Naive B cell (primary cell): ENCODE measurements around the gene BSG. TPM values are rescaled to one million over a fixed set of nuclear protein-coding genes. Genes with fewer than 3 reads are reported as not detected.
"Not testable (repeated sequence)": the region's sequence is repeated elsewhere in the genome, so short reads cannot be mapped to it uniquely, and the experiment has no call there.

Experiments used
- ATAC-seq, 2 donors: fragments of 150-1000 bp; cut with Tn5 transposase; 2 replicates each; pipeline ENCODE4 v1.10.0; 2021; ENCODE audit warnings: low read depth in 2 of 2, mild to moderate bottlenecking in 2 of 2, moderate library complexity in 2 of 2
- DNase-seq: peaks from one replicate; pipeline ENCODE4 v3.0.0; 2022
- H3K27ac Mint-ChIP-seq, 6 donors: one replicate each; pipeline ENCODE4 v1.8.0; 2020 to 2022; ENCODE audit warnings: mild to moderate bottlenecking in 6 of 6, mixed read lengths in 6 of 6, moderate library complexity in 5 of 6, inconsistent platforms in 2 of 6
- H3K27me3 Mint-ChIP-seq, 3 donors: one replicate each; pipeline ENCODE4 v1.8.0; 2021 to 2022; ENCODE audit warnings: mixed read lengths in 3 of 3, mild to moderate bottlenecking in 1 of 3
- H3K36me3 Mint-ChIP-seq, 2 donors: one replicate each; pipeline ENCODE4 v1.8.0; 2020 to 2022; ENCODE audit warnings: mixed read lengths in 2 of 2, inconsistent platforms in 1 of 2, mild to moderate bottlenecking in 1 of 2
- H3K4me1 Mint-ChIP-seq, 3 donors: one replicate each; pipeline ENCODE4 v1.8.0; 2020 to 2022; ENCODE audit warnings: mixed read lengths in 3 of 3, inconsistent platforms in 1 of 3, mild to moderate bottlenecking in 1 of 3, moderate library complexity in 1 of 3
- H3K4me3 Mint-ChIP-seq, 8 donors: one replicate each; pipeline ENCODE4 v1.8.0; 2020 to 2022; ENCODE audit warnings: mild to moderate bottlenecking in 8 of 8, mixed read lengths in 8 of 8, moderate library complexity in 8 of 8, inconsistent platforms in 2 of 8
- H3K9me3 Mint-ChIP-seq, 7 donors: one replicate each; pipeline ENCODE4 v1.8.0; 2020 to 2022; ENCODE audit warnings: mixed read lengths in 7 of 7, mild to moderate bottlenecking in 5 of 7, inconsistent platforms in 2 of 7, moderate library complexity in 1 of 7
- polyA plus RNA-seq, 6 donors: library from polyadenylated mRNA; unstranded; fragments of 300-500 nt; fragmentation: Illumina TruSeq; gene quantifications; one replicate each; pipeline ENCODE4 v1.2.3, GENCODE V29; 2021; ENCODE audit warnings: low read depth in 6 of 6

Gene BSG
- polyA plus RNA-seq, 6 donors from 2014 or later, result 205 to 270 (median 235) TPM

GRCh38 chr19:582497-583197, 10.3 kb downstream of the BSG start:
- no peaks in the 10 kb centered on the region for H3K9me3 Mint-ChIP-seq
- ATAC-seq (no peak), DNase-seq (no peak)
- peaks cover 0 to 10% (median 0%) of the 10 kb centered on the region in 3 donors for H3K4me1 Mint-ChIP-seq
- H3K27me3 Mint-ChIP-seq, result peaks cover 0 to 9% (median 0%) of the 10 kb centered on the region in 3 donors
- peak overlapping the region in 1 of 6 donors; percentile 49 for H3K27ac Mint-ChIP-seq
- H3K4me3 Mint-ChIP-seq, result no peak overlapping the region
- no peaks in the 10 kb centered on the region for H3K36me3 Mint-ChIP-seq

GRCh38 chr19:583198-583967, 11.0 kb downstream of the BSG start:
- DNase-seq, result no peak
- no peak for ATAC-seq
- Mint-ChIP-seq H3K27ac (peak overlapping the region in 1 of 6 donors; percentile 34), H3K36me3 (no peaks in the 10 kb centered on the region), H3K27me3 (peaks cover 3 to 14% (median 4%) of the 10 kb centered on the region in 3 donors), H3K9me3 (no peaks in the 10 kb centered on the region), H3K4me3 (no peak overlapping the region), H3K4me1 (peaks cover 0 to 12% (median 2%) of the 10 kb centered on the region in 3 donors)

DNA sequence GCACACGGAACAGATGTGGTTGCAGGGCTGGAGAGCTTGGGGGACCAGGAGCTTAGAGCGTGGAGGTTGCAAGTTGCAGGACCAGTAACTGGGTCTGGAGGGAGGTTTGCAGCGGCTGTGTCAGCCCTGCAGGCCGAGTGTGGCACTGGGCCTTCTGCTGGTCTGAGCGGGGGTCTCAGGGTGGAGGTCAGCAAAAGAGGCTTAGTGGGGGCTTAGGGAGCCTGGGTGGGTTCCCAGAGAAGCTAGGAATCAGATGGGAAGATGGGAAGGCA, 11.5 kb downstream of the BSG start:
- peak overlapping the region in 1 of 6 donors; percentile 34 for H3K27ac Mint-ChIP-seq
- peaks cover 4 to 19% (median 5%) of the 10 kb centered on the region in 3 donors for H3K27me3 Mint-ChIP-seq
- no peak overlapping the region for H3K4me3 Mint-ChIP-seq
- H3K36me3 Mint-ChIP-seq, result no peaks in the 10 kb centered on the region
- no peaks in the 10 kb centered on the region for H3K9me3 Mint-ChIP-seq
- DNase-seq (no peak), ATAC-seq (no peak)
- H3K4me1 Mint-ChIP-seq, result peaks cover 0 to 11% (median 2%) of the 10 kb centered on the region in 3 donors

DNA sequence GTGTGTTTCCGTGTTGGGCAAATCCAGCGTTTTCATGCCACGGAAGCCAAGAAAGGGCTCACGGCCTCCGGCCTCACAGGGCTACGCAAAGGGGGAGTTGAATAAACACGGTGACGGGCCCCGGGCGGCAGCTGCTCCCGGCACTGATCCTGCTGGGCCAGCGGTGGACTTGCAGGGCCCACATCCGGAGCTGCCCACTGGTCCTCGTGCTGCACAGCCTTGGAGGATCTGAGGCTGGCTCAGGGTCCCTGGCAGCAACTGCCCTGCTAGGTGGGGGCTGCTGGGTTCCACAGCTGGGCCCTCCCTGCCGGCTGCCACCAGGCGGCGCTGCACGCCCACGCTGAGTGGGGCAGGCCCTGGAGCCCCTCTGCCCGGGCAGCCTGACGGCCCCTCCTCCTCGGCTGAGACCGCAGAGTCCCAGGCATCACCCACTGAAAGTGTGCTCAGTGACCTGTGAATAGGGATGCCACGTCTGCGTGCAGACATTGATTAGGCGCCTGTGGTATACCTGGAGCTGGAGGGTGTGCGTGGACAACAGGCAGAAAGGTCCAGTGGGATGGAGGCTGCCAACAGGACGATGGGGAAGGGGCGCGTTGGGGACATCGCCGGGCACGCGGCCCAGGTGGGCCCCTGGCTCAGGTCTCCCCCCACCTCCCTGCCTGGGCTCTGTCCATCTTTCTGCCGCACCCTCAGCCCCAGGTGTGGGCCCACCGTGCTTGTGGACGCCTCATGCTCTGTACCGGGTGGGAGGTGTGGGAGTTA, 12.0 kb downstream of the BSG start:
- peaks cover 4 to 23% (median 5%) of the 10 kb centered on the region in 3 donors for H3K27me3 Mint-ChIP-seq
- no peaks in the 10 kb centered on the region for H3K9me3 Mint-ChIP-seq
- ATAC-seq, result peak; percentile 82
- H3K36me3 Mint-ChIP-seq, result no peaks in the 10 kb centered on the region
- no peak overlapping the region for H3K27ac Mint-ChIP-seq
- H3K4me3 Mint-ChIP-seq, result no peak overlapping the region
- H3K4me1 Mint-ChIP-seq, result peaks cover 0 to 11% (median 2%) of the 10 kb centered on the region in 3 donors
- peak; percentile 67 for DNase-seq

GRCh38 chr19:585146-585545, 12.8 kb downstream of the BSG start:
- H3K9me3 Mint-ChIP-seq, H3K4me3 Mint-ChIP-seq, DNase-seq, H3K36me3 Mint-ChIP-seq, H3K27ac Mint-ChIP-seq, ATAC-seq: not testable (repeated sequence)
- Mint-ChIP-seq H3K4me1 (peaks cover 0 to 11% (median 2%) of the 10 kb centered on the region in 3 donors), H3K27me3 (peaks cover 4 to 23% (median 5%) of the 10 kb centered on the region in 3 donors)

- Mint-ChIP-seq H3K4me3 (no peak overlapping the region), H3K36me3 (no peaks in the 10 kb centered on the region), H3K27ac (no peak overlapping the region), H3K27me3 (peaks cover 4 to 23% (median 5%) of the 10 kb centered on the region in 3 donors), H3K9me3 (no peaks in the 10 kb centered on the region), H3K4me1 (peaks cover 0 to 11% (median 2%) of the 10 kb centered on the region in 3 donors)
- DNase-seq (no peak), ATAC-seq (no peak)
These were observed 13.2 kb downstream of the BSG start for GRCh38 chr19:585551-586110.

DNA sequence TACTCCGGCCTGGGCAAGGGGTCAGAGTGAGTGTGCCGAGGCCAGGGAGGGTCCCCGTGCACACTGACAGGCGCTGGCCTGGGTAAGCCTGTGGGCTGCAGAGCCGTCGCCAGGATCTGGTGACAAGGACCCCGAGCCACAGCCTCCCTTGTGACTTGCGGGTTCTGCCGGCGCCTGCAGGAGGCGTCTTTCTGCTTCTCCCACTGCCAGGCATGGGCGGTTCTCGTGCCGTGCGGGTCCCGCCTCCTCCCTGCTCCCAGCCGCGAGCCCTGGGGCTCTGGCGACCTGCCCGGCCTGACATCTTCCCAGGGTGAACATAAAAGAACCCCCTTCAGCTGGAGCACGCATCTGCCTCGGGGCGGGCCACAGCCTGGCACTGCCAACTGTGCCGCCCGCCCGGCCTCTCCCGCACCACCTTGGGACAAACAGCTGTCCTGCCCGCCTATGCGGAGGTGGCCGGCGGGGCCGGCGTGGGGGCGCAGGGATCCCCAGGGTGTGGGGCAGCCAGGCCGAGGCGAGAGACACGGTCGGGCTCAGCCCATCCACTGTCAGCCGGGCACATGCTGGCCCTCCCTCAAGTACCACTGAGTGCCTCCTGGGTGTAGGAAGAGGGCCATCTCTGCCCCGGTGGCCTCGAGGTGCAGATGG, 15.8 kb downstream of the BSG start:
- Mint-ChIP-seq H3K27ac (no peak overlapping the region), H3K4me3 (peak overlapping the region in 4 of 8 donors; percentile 32 to 63 (median 52)), H3K4me1 (peaks cover 2 to 11% (median 5%) of the 10 kb centered on the region in 3 donors), H3K27me3 (peaks cover 4 to 43% (median 5%) of the 10 kb centered on the region in 3 donors), H3K9me3 (no peaks in the 10 kb centered on the region), H3K36me3 (no peaks in the 10 kb centered on the region)
- peak; percentile 33 for DNase-seq
- peak; percentile 45 to 47 for ATAC-seq

GRCh38 chr19:588741-589692, 16.6 kb downstream of the BSG start:
- Mint-ChIP-seq H3K27me3 (peaks cover 4 to 51% (median 11%) of the 10 kb centered on the region in 3 donors), H3K4me1 (peaks cover 2 to 7% (median 5%) of the 10 kb centered on the region in 3 donors), H3K36me3 (no peaks in the 10 kb centered on the region), H3K27ac (peak overlapping the region in 1 of 6 donors; percentile 44), H3K9me3 (no peaks in the 10 kb centered on the region), H3K4me3 (peak overlapping the region in 7 of 8 donors; percentile 55 to 81 (median 64))
- ATAC-seq (peak; percentile 7 to 13), DNase-seq (peak; percentile 27)

- Mint-ChIP-seq H3K4me1 (peaks cover 2 to 7% (median 5%) of the 10 kb centered on the region in 3 donors), H3K4me3 (peak within 1 kb of the TSS in 7 of 8 donors; percentile 55 to 81 (median 64)), H3K27ac (peak within 1 kb of the TSS in 1 of 6 donors; percentile 44), H3K36me3 (no peaks in the 10 kb centered on the region), H3K27me3 (peaks cover 4 to 59% (median 13%) of the 10 kb centered on the region in 3 donors), H3K9me3 (no peaks in the 10 kb centered on the region)
- no peak for ATAC-seq
- DNase-seq, result no peak
These were observed 17.4 kb downstream of the BSG start, which contains the start of gene HCN2 for GRCh38 chr19:589693-590395. Gene HCN2, plus strand, starts transcription at chr19:589881. Its CDS starts 65 bp downstream, at chr19:589946.

DNA sequence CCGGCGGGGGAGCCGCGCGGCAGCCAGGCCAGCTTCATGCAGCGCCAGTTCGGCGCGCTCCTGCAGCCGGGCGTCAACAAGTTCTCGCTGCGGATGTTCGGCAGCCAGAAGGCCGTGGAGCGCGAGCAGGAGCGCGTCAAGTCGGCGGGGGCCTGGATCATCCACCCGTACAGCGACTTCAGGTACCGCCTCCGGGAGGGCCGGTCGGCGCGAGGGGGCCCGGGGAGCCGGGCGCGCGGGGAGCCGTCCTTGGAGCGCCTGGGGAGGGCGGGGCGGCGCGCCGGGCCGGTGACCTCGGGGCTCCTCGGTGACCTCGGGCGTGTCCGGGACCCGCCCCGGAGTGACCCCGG, 18.0 kb downstream of the BSG start:
- peak overlapping the region in 4 of 8 donors; percentile 35 to 57 (median 48) for H3K4me3 Mint-ChIP-seq
- no peak overlapping the region for H3K27ac Mint-ChIP-seq
- peak; percentile 28 for DNase-seq
- peaks cover 4 to 61% (median 18%) of the 10 kb centered on the region in 3 donors for H3K27me3 Mint-ChIP-seq
- peak; percentile 43 to 50 for ATAC-seq
- no peaks in the 10 kb centered on the region for H3K36me3 Mint-ChIP-seq
- no peaks in the 10 kb centered on the region for H3K9me3 Mint-ChIP-seq
- H3K4me1 Mint-ChIP-seq, result peaks cover 2 to 7% (median 5%) of the 10 kb centered on the region in 3 donors

DNA sequence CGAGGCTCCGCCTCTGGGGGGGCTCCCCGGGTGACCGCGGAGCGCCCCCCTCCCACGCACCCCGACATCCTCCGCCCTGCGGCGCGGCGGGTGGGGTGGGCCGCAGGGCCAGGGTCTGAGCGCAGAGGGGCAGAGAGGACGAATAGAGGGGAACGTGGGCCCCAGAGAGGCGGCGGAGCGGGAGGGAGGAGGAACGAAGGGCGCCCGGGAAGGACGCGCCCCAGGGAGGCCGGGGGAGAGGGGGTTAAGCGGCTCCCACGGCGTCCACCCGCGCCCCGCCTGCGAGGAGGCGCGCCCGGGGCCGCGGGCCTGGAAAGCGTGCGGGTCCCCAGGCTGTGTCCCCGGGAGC, 18.3 kb downstream of the BSG start:
- Mint-ChIP-seq H3K4me1 (peaks cover 2 to 7% (median 5%) of the 10 kb centered on the region in 3 donors), H3K27me3 (peaks cover 4 to 62% (median 21%) of the 10 kb centered on the region in 3 donors), H3K4me3 (no peak overlapping the region), H3K36me3 (no peaks in the 10 kb centered on the region), H3K9me3 (no peaks in the 10 kb centered on the region), H3K27ac (no peak overlapping the region)
- ATAC-seq (no peak), DNase-seq (no peak)
